HG03457 (cell line): ENCODE results near the gene ITM2C.

ENCODE experiments used
- ATAC-seq: cut with Tn5 transposase; IDR thresholded peaks from one replicate; pipeline ENCODE4 v1.9.1; 2021; ENCODE audit warnings: moderate number of reproducible peaks; ENCODE audit not compliant: unreplicated experiment

Gene ITM2C

DNA sequence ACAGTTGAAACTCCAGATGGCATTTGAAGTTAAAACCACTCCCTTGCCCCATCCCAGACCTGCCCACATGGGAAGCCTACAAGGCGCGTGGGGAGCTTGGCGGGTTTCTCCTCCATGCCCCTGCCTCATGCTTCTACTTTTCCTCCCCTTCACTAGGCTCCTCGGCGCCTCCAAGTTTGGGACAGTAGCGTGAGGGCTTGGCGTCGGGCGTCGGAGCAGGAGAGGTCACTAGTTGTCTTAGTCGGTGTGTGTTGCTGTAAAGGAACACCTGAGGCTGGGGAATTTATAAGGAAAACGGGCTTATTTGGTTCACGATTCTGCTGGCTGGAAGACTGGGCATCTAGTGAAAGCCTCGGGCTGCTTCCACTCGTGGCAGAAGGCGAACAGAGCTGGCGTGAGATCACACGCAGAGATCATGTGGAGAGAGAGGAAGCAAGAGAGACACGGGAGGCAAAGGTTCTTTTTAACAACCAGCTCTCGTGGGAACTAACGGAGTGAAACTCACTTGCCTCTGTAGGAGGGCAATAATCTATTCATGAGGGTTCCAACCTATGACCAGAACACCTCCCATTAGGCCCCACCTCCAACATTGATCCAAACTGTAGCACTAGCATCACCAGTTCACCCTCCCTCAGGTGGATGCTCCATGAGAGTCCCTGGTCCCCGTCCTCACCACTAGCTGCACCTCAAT is 25.3 kb downstream of the ITM2C start:
- no peak for ATAC-seq

DNA sequence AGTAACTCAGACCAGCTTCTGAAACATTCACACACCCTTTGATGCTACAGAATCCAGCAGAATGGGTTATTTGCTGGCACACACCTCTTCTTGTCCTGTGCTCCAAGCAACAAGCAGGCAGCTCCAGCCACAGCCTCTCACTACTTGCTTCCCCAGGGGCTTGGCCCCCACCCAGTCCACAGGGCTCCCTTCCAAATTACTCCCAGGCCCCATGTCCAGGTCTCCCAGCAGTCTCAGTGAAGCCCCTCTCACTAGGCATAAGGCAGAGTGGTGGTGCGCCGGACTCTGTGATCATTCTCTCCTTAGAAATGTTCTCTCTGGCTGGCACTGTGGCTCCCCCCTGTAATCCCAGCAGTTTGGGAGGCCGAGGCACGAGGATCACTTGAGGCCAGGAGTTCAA is 25.9 kb downstream of the ITM2C start:
- no peak for ATAC-seq

DNA sequence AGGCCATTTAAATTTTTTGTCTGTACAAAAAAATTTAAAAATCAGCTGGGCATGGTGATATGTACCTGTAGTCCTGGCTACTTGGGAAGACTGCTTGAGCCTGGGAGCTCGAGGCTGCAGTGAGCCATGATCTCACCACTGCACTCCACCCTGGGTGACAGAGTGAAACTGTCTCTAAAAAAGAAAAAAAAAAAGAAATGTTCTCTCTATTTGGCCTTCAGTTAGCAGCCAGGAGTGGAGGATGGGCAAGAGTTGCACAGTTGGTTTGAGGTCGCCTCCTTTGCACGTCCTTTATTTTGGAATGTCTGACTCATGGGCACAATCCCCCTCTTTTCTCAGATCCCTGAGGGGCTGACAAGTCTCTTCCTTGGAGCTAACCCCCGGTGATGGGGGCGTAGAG is 26.3 kb downstream of the ITM2C start:
- ATAC-seq = no peak

DNA sequence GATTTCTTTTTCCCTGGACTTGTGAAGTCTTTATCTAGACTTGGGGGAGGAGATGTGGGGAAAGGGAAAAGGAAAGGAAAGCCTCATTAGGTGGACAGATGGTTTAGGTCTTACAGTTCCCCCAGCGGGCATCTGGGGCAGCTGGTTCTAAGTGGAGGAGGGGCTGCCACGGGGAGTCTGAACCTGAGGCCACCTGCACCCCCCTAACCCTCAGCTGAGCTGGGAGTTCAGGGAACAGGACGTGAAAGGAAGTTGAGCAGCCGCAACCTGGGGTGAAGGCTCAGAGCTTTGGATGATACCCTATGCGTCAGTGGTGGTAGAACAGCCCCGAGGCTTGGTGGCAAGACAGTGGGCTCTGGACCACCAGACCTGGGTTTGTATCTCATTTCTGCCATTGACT is 26.8 kb downstream of the ITM2C start:
- no peak for ATAC-seq

DNA sequence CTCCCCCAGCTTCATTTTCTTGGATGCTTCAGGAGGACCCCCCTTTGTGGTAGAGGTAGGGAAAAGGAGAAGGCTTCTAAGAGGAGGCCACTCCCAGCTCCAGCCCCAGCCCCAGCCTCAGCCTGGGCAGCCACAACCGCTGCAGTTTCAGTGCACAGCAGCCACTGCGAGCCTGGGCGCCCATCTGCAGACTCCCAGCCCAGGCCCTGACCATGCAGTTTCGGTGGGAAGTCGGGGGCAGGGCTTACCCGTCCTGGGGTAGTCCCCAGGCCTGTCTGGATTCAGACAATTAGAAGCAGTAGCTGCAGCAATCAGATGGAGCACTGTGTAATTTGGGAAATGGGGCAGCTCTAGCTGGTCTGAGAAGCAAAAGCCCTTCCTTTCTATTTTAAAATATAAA is 28.6 kb downstream of the ITM2C start:
- peak; percentile 81 for ATAC-seq

DNA sequence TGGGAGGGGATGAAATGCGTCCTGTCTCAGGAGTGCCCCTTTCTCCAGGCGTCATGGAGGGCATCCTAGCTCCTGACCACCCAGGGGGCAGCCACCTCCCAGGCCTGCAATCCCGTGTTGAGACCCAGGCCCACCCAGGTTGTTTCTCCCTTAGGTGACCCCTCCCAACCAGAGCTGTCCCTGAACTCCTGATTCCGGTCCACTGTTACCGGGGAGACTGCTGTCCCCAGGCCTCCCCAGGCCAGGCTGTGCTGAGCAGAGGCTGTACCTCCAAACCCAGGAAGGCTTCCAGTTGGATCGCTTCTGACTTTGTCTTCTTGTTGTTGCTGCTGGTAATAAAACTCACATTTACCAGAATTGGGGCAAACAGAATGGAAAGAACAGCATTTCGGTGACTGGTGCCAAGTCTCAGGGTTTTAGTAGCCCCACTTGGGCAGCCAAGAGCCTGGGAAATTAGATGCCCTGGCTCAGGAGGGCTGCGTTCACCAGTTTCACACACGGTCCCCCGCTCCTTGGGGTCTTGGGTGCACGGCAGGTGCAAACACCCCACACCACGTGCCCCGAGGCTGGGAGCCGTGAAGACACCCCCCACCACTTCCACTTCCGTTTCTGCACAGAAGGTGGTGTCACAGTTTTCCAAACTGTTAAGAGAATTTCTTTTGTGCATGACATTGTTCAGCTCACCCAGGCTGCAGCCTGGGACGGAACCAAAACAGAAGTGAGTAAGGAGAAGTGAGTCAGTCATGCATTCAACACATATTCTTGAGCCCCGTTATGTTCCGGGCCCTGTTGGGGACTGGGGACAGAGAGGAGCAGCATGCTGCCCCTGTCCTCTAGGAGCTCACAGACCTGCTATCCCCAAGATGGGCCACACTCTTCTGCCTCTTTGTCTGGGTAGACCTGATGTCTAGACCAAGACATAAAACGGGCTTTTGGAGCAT is 29.4 kb downstream of the ITM2C start:
- no peak for ATAC-seq

DNA sequence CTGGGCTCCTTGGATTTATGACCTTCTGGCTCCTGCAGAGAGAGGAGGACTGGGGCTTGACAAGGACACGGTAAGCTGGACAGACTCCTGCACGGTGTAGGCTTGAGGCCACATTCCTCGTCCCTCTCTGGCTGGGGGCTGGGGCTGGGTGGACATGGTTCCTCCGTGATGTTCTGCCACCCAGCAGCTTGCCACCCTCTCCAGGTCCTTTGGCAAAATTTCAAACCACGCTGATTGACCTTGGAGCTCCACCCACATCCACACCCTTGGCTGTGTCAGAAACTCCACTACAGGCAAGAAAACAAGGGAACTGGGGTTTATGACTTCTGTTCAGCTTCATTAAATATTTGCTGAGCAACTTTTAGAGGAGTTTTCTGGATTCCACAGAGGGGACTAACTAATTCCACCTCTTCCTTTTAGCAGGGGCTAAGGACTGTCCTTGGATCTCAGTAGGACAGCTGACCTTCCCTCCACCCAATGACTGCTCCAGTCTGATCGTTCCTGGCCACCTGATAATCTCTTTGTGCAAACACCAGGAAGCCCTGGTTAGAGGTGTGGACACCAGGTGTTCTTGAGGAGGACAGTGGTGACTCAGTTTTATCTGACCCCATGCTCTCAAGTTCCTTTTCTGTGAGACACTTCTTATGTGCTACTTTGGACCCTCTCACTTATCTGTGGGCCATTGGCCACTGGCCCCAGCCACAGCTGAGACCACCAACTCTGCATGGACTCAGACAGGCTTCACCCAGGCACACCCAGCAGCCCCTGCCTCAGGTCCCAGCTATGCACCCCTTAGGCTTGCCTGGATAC is 31.0 kb downstream of the ITM2C start:
- no peak for ATAC-seq

DNA sequence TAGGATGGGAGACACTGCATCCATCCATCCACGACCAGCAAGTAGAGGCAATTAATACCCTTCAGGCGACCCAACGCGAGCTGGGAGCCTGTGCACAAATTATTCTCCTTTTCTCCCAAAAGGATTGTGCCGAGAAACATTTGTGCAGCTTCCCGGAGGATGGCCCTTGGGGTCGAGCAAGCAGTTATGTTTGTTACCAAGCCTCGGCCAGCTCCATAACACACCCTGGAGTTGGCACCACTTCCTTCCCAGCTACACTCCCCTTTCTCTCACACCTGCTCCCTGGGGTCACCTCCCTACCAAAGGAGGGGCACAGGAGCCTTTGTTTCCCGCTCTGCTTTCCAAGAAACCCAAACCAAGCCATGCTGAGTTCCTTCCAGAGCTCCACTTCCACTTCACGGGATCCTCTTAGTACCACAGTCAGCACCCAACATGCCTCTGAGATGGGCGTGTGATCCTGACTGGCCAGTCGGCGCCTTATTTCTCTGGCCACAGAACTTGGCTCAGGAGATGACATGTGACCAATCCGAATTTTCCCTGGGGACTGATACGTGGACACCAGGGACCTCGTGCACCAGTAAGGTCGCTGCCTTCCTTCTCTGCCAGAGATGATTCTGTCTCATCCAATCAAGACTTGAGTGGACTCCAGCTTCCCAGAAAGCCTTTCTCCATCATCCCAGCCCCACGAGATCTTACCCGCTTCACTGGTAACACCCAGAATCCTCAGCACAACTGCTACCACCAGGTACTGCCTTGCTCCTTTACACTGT is 31.8 kb downstream of the ITM2C start:
- ATAC-seq = no peak

DNA sequence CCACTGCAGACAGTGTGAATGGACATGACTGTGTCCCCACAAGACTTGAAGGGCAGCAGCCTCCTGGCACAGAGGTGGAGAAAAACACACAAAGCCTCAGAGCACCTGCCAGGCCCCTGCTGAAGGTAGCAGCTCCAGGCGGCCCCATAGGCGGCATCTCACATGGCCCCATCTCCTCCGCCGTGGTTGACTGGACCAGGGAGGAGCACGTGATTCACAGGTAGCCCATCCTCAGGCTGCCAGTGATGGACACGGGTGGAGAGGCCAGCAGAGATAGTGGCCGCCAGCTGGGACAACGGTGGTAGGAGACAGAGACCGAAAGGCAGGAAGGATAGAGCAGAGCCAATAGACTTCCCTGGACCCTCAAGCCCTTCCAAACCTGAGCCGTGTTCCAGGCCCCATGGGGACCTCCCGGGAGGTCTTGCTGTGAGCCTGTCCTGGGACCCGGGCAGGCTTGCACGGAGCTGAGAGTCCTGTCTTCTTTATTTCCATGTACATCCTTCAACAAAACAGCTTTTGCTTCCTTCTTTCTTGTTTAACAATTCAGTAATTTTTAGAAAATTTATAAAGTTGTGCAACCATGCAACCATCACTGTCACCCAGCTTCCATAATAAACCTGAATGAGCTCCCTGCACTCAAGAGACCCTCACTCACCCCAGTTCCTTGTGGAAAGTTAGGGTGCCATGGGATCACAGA is 33.4 kb downstream of the ITM2C start:
- ATAC-seq = no peak

DNA sequence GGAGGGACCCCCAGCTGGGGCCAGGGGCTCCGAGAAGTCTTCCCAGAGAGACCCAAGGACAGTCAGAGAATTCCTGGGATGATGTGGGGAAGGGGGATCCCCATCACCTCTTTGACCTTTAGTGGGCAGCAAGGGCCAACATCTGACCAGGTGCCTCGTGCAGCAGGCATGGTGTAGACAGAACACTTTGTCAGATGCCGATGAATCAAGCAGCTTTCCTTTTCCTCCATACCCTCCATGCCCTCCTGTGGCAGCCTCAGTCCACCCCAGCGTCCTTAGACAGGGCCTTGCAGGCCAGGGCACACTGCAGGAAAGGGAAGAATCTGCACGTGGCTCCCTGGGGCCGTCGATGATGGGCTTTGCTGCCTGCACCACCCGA is 34.0 kb downstream of the ITM2C start:
- no peak for ATAC-seq

DNA sequence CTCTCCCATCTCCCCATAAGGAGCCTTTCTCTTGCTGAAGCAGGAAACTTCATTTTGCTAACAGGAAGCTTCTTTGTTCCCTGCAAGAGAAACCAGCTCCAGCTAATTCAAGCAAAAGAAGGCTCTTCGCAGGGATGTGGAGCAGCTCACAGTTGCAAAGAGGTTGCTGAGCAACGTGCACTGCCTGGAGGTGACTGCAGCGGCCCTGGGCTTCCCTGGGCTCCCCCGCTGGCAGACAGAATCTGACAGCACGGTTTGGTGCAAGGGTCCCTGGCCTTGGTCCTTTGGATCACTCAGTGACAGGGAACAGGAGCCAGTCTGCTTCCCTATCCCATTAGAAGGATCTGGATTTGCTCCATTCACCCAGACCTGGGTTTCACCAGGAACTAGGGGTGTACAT is 34.5 kb downstream of the ITM2C start:
- ATAC-seq = no peak

DNA sequence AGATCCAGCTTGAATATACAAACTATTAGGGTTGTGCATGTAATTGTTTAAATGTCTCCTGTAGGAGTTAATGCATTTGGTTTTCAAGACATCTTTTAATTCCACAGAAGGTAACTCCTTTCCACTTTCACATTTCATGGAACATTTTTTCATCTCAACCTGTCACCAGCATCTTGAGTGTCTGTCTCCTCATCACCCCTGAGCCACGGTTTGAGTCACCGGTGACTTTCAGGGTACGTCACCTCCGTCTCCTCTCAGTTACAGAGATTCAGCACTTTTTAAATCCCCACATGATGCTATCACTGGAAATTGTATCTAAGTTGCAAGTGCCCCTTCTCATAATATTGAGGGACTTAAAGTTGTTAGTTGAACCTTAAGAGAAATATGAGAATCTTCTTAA is 35.0 kb downstream of the ITM2C start:
- no peak for ATAC-seq

DNA sequence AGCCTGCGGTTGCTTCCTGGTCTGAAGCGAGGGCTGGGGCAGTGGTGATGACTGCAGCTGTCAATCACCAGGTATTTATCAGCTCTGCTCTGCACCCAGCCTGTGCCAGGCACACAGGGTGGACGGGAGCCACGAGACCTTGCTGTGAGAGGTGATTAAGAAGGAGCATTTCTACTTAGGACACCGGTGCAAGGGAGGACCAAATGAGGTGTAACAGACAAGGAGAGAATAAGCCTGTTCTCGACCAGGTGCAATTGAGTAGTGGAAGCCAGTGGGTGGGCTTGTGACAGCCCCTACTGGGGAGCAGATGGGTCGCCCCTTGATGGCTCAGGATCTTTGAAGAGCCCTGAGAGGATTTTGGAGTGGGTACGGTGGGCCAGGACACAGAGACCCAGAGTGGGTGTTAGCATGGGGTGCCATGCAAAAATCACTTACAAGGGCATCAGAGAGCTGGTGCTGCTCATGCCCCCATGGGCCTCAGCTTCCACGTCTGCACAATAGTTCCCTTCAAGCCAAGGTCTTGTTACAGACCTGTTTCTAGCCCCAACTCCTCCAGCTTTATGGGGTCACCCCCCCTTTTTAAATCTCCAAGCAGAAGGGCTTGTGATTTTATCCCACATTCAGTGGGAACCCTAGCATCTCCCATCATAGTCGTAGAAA is 35.7 kb downstream of the ITM2C start:
- ATAC-seq = no peak

DNA sequence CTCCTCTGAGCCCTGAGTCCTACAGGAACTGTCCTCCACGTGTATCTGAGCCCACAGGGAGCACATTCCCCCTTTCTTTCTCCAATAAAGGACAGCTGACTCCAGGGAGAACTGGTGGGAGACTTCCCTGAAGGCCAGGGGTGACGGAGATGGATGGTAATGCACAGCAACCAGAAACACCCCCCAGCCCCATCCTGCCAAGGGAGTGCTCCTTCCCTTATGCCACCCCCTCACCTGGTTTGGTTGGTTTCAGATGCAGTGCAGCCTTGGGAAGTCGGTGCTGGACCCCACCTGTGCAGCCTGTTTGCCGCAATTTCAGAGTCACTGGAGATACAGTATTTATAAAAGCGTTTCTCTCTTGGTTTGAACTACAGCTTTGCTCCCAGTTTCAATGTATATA is 36.3 kb downstream of the ITM2C start:
- ATAC-seq = no peak

DNA sequence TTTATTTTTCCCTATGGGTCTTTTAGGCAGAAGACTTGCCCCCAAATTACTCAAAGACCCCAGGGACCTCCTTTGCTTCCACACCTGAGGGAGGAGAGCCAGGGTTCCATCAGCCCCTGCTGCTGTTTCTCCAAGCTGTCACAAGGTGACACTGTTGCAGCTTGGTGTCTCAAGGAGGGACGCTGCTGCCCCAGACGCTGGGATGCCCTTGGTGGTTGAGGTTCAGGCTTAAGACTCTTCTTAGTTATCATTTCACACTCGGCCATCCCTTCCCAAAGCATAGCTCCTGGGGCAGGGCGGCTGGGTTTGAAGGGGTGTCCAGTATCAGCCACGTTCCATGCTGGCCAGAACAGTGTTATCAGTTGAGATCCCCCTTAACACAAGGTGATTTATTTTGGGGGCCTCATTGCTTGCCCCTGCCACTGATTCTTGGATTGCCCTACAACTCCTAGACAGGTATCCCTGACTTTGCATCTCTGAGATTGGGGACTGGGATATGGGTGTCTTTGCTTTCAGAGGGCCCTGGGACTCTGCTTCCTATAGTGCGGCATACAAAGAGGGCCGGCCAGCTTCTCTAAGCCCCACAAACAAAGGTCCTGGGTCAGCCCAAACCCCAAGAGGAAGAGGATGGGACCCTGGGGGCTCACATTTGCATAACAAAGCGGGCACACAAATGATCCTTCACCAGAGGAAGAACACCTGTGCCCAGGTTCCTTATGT is 37.6 kb downstream of the ITM2C start:
- no peak for ATAC-seq

DNA sequence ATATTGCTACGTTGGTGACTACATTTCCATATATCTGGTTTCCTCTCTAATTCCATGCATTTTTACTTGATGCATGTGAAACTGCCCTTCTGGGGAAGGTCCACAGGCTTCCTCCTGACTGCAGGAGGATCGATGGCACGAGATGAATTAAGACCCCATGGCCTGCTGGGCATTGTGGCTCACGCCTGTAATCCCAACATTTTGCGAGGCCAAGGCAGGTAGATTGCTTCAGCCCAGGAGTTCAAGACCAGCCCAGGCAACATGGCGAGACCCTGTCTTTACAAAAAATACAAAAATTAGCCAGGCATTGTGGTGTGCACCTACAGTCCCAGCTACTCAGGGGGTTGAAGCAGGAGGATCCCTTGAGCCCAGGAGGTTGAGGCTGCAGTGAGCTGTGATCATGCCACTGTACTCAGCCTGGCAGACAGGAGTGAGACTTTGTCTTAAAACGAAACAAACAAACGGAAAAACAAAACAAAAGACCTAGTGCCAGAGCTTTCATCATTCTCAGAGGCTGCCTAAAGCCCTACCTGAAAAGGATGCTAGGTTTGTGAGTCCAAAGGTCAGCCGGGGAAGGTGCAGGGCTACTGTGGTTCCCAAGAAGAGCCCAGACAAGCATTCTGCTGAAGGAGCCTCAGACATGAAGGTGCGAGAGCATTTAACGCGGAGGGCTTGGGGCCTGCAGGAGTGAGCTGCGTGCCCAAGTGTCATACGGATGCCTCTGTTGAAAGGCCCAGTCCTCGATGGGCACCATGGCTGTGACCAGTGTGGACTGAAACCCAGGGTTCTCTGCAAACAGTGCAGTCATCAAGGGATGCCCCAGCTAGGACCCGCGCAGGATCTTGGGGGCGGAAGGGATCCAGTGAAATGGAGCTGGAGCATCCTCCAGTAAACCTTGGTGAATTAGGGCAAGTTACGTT is 38.7 kb downstream of the ITM2C start:
- no peak for ATAC-seq

DNA sequence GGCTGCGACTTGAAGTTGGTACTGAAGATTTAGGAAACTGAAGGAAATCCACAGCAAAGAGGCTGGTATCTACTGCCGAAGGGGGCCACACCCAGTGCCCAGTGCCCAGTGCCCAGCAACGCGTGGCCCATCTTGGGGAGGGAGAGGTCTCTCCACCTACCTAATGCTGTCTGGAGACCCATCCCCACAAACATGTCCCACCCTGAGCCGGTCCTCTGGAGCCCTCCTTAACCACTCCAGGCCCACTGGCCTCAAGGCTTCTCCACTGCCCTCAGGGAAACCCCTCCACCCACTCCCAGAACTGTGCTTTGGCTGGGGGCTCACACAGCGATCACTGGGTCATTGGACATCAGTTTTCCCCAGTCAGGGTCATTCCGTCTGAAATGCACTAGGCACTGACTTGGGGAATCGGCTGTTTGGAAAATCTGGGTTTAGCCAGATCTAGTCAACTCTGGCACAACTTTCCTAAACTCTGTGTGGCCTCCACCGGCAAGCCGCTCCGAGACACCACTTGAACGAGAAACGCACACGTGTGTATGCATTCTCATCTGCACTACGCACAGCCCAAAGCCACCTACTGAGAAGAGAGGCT is 40.2 kb downstream of the ITM2C start:
- ATAC-seq = no peak
